ENCODE results near the gene GUCY2D.
"Not testable (repeated sequence)": the region's sequence is repeated elsewhere in the genome, so short reads cannot be mapped to it uniquely, and the experiment has no call there.

Gene GUCY2D

GRCh38 chr17:8046929-8047768 lies 44.7 kb downstream of the GUCY2D start:
- no peak for DNase-seq (ENCODE audit: low read depth)

DNA sequence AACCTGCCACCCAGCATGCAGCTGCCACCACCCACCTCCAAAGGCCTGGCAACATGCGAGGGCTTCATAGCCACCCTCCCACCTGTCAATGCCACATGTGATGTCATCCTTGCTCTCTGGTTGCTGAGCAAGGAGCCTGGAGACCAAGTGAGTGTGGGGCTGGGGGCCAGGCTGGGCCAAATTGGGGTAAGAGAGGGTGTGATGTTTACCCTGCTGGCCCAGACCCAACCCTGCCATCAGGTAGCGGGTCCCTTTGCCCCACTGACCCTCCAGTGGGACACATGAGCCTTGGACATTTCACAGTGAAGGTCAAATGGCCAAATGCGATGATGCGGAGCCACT lies 45.3 kb downstream of the GUCY2D start:
- DNase-seq (ENCODE audit: low read depth): no peak

DNA sequence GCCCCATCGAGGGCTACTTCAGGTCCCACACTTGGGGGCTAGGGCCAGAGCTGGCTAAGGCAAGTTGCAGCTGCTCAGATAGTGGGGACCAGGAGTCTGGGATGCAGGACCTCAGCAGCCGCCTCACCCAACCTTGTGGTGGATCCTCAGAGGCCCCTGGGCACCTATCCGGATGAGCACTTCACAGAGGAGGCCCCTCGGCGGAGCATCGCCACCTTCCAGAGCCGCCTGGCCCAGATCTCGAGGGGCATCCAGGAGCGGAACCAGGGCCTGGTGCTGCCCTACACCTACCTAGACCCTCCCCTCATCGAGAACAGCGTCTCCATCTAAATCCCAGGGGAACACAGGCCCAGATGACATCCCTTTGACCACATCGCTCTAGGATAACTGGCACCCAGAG lies 45.8 kb downstream of the GUCY2D start:
- no peak for DNase-seq (ENCODE audit: low read depth)

DNA sequence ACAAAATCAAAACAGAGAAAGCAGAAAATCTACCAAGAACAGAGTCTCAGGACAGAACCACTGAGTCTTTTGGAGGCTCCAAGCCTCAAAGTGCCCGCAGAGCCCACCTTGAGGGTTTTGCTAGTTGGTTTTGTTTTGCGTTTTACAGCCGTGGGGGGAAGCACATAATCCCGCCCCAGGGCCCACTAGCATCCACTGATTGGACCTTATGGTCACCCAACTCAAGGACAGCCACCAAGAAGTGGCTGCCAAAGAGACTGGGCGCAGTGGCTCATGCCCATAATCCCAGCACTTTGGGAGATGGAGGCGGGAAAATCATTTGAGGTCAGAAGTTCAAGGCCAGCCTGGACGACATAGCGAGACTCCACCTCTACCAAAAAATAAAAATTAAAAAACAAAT lies 46.3 kb downstream of the GUCY2D start:
- no peak for DNase-seq (ENCODE audit: low read depth)

- DNase-seq (ENCODE audit: low read depth): no peak
Measured at GRCh38 chr17:8051831-8052230, 49.4 kb downstream of the GUCY2D start.

DNA sequence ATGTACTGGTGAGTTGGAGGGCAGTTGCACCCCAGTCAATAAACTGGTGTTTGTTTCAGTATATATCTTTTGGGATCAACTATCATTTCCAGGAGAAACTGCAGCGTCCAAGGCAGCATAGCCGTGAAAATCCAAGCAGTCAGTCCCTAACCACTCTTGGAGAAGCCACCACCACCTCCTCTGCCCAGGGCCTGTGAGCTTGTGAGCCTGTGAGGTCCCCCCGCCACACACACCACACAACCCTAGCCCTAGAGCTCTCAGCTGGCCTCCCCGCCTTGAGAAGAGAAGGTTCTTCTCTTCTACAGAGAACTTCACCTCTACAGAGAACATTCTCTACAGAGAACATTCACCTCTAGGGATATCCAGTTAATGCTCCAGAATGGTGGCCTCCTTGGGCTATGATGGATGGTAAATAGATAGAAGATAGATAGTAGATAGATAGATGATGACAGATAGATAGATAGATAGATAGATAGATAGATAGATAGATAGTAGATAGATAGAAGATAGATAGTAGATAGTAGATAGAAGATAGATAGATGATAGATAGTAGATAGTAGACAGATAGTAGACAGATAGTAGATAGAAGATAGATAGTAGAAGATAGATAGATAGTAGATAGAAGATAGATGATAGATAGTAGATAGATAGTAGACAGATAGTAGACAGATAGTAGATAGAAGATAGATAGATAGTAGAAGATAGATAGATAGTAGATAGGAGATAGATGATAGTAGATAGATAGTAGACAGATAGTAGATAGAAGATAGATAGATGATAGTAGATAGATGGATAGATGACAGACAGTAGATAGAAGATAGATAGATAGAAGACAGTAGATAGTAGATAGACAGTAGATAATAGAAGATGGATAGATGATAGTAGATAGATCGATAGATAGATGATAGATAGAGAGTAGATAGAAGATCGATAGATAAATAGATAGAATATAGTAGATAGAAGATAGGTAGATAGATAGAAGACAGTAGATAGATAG lies 50.1 kb downstream of the GUCY2D start:
- DNase-seq (ENCODE audit: low read depth): no peak

DNA sequence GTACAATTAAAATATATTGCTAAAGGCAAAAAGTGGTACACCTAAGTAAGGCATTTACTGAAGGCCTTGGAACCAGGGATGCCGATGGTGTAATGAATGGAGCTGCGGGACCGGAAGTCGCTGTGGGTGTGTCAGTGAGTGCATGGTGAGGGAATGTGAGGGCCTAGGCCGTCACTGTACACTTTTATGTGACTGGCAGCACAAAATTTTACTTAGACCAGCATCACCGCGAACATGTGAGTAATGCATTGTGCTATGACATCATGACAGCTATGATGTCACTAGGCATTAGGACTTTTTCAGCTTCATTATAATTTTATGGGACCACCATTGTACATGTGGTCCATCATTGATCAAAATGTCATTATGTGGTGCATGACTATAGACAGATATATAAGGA lies 51.2 kb downstream of the GUCY2D start:
- DNase-seq (ENCODE audit: low read depth): no peak

DNA sequence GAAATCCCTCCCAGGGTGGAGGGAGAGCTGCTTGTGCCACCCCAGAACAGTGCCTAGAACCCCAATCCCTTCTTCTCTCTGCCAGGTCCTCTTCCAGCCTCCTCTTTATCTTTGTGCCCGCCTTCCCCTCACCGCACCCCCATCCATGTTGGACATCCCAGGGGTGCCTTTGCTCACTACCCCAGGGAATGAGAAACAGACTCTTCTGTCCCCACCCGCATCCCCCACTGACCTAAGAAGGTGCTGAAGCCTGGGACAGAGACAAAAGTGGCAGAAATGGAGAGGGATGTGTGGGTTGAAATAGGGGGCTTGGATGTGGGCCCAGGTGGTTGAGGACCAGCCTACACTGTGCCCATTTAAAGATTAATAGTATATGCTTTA lies 53.4 kb downstream of the GUCY2D start:
- DNase-seq (ENCODE audit: low read depth): no peak

- no peak for DNase-seq (ENCODE audit: low read depth)
Measured at GRCh38 chr17:8056232-8056975, 54.0 kb downstream of the GUCY2D start.

DNA sequence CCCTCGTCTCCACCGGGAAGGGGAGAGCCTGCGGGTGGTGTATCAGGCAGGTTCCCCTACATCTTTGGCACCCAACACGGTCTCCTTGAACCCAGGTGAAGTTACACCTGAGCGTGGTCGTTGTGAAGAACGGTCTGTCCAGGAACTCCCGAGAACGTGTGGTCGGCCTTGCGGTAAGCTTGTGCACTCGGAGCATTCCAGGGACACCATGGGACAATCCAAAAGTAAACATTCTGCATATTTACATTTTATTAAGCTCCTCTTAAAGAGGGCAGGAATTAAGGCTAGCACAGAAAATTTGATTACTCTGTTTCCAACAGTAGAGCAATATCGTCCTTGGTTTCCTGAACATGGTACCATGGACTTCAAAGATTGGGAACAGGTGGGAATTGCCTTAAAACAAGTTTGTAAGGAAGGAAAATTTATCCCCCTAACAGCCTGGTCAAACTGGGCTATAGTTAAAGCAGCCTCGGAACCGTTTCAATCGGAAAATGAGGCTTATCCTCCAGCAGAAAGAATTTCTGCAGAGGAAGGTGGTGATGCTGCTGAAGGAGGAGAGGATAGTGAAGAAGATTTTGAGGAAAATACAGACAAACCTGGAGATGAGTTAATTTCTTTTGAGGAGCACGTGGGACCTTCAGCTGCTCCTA lies 54.7 kb downstream of the GUCY2D start:
- no peak for DNase-seq (ENCODE audit: low read depth)

- DNase-seq (ENCODE audit: low read depth): no peak
Measured at GRCh38 chr17:8057691-8058114, 55.3 kb downstream of the GUCY2D start.

DNA sequence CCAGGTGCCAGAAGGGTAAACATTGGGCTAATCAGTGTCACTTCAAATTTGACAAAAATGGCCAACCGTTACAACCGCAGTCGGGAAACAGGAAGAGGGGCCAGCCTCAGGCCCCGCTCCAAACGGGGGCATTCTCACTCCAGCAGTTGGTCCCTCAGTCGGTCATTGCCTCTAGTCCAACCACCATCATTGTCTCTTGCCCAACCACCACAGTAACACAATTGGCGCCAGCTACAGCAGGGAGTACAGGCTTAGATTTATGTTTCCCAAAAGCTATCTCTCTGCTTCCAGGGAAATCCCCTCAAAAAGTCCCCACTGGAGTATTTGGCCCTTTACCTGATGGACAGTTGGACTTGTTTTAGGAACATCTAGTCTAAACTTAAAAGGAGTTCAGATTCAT lies 56.7 kb downstream of the GUCY2D start:
- no peak for DNase-seq (ENCODE audit: low read depth)

DNA sequence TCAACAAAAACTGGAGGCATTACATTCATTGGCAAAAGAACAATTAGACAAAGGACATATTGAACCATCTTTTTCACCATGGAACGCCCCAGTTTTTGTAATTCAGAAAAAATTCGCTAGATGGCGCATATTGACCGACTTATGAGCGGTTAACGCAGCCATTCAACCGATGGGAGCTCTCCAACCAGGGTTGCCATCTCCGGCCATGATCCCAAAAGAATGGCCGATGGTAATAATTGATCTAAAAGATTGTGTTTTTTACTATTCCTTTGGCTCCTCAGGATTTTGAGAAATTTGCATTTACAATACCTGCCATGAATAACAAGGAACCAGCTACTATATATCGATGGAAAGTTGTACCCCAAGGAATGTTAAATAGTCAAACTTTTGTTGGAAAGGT lies 57.9 kb downstream of the GUCY2D start:
- DNase-seq (ENCODE audit: low read depth): no peak

GRCh38 chr17:8061851-8062250 lies 59.4 kb downstream of the GUCY2D start:
- DNase-seq (ENCODE audit: low read depth): not testable (repeated sequence)

DNA sequence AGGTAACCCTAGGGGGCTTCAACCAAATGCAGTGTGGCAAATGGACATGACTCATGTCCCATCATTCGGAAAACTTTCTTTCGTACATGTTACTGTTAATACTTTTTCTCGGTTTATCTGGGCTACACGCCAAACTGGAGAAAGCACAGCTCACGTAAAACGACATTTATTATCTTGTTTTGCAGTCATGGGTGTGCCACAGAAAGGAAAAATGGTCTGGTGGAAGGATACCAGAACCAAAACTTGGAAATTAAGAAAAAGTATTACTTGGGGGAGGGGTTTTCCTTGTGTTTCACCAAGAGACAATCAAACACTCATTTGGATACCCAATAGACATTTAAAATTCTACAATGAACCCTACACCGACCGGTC lies 60.0 kb downstream of the GUCY2D start:
- DNase-seq (ENCODE audit: low read depth): no peak

DNA sequence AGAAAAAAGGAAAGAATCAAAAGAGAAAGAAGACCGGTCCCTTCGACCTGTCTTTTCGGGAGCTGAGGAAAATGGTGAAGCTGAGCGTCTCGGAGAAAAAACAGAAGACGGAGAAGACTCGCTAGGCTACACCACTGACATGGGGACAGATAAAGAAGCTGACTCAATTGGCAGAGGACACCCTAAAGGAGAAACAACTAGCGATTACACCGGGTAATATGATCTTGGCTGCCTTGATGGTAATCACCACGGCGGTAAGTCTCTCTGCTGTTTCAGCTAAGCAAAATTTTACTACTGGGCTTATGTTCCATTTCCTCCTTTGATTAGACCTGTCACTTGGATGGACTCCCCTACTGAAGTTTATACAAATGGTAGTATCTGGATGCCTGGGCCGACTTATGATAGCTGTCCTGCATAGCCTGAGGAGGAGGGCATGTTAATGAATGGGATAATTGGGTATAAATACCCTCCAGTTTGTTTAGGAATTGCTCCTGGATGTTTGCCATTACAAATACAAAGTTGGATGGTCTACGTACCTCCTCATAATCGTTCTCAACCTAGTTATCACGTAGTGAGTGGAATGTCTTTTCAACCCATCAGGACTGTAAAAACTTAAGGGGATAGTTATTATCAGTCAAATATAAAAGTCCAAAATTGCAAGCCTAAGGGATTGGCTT lies 60.5 kb downstream of the GUCY2D start:
- DNase-seq (ENCODE audit: low read depth): no peak

DNA sequence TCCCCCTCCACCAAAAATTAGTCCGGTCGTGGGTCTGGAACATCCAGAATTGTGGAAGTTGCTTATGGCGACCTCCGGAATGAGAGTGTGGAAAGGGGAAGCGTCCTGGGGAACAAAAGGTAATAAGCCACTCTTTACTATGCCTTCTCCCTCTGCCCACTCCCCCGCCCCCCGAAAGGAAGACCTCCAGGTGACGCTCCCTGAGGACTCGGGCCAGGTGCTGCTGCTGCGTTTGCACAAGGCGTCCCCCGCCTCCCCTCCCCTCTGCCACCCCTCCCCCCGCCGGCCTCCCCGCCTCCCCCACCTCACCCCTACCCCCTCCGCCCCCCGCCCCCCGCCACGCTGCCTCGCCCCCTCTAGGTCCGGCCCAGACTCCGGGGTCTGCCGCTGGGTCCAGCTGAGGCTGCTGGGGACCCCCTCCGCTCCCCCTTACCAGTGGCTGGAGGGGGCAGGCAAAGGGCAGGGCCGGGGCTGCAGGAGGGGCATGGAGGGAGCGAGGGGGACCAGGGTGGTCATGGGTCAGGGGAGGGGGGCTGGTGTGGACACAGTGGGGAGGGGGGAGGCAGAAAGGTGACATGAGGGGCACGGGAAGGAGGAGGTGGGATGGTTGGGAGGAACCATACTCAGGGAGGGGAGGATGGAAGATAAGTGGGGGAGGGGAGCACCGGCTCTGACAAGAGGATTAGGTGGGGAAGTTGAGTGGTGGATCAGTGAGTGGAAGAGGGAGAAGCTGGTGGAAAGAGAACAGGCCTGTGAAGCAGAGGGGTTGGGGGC lies 61.5 kb downstream of the GUCY2D start:
- no peak for DNase-seq (ENCODE audit: low read depth)

GRCh38 chr17:8064561-8065019 lies 62.2 kb downstream of the GUCY2D start:
- DNase-seq (ENCODE audit: low read depth): no peak

DNA sequence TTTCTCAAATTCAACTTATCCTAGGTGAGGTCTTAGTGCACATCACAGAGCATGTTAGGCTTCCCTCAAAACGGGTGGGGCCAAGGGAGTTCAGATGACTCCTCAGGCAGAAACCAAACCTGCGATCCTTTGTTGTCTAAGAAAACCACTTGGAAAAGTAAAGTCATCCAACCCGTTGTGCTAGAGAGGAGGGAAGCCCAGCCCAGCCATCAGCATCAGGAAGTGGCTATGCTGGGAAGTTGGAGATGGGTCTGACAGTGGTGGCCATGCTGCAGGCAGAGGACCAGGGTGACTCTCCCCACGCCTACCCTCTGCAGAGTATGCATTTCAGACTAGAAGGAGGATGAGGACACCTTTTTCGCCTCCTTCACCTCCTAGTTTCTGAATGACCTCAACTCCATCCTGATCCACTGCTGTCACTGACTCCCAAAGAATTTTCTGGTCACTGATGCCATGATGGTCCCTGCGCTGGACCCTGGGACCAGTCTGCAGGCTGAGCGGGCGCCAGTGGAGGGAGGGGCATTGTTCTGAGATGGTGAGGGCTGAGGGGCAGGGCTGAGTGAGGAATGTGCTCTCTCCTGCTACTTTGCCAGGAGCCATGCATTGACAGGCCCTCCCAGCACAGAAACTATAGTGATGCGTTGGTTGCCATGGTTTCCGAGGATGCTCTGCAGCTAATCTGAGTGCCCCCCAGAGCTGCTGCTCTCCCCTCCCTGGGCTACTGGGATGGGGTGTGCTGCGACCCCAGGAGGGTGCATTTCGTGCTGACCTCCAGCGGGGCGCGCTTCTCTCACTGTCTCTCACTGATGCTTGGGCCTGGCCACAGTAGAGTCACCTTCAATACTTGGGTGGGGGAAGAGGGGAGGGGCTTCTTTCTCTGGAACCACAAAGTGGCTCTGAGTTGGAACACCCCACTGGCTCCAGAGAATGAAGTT lies 64.7 kb downstream of the GUCY2D start:
- DNase-seq (ENCODE audit: low read depth): no peak
